Measurements from ENCODE around the gene CACNA2D4. TPM values are rescaled to one million over a fixed set of nuclear protein-coding genes. Genes with fewer than 3 reads are reported as not detected.
A peak's percentile ranks its signal among the peaks of the same experiment; 100 is the strongest.

Gene CACNA2D4
- total RNA-seq, 4 donors from 2014 or later: 10.1 to 16.2 (median 11.4) TPM

- WGBS, 2 donors: 86 to 88% methylated on average over 6 of the region's 6 CpGs
- TF ChIP-seq CTCF (IDR thresholded peaks at IDR 0.05) (no peak), POLR2A (IDR thresholded peaks at IDR 0.05) (no peak), EP300 (IDR thresholded peaks at IDR 0.05) (no peak)
- peak overlapping the region in 1 of 4 donors; percentile 94 for H3K27ac ChIP-seq
- H3K4me1 ChIP-seq: peaks cover 0 to 38% (median 12%) of the 10 kb centered on the region in 4 donors
- H3K4me3 ChIP-seq: no peak overlapping the region
- no peaks in the 10 kb centered on the region for H3K36me3 ChIP-seq
- DNase-seq (ENCODE audit: low spot score in 2 of 2): no peak
- no peaks in the 10 kb centered on the region for H3K27me3 ChIP-seq
- no peaks in the 10 kb centered on the region for H3K9me3 ChIP-seq
These were observed 119.8 kb downstream of the CACNA2D4 start for GRCh38 chr12:1798641-1799020.

GRCh38 chr12:1797991-1798640, 120.3 kb downstream of the CACNA2D4 start:
- WGBS, 2 donors: 86 to 89% methylated on average over 12 to 17 of the region's 22 CpGs
- Histone ChIP-seq H3K27ac (peak overlapping the region; percentile 82 to 98 (median 94)), H3K27me3 (no peaks in the 10 kb centered on the region), H3K36me3 (no peaks in the 10 kb centered on the region), H3K4me1 (peaks cover 0 to 43% (median 12%) of the 10 kb centered on the region in 4 donors), H3K4me3 (peak overlapping the region in 1 of 4 donors; percentile 80), H3K9me3 (no peaks in the 10 kb centered on the region)
- no peak for TF ChIP-seq EP300 (IDR thresholded peaks at IDR 0.05)
- no peak for TF ChIP-seq CTCF (IDR thresholded peaks at IDR 0.05)
- no peak for TF ChIP-seq POLR2A (IDR thresholded peaks at IDR 0.05)
- no peak for DNase-seq (ENCODE audit: low spot score in 2 of 2)

GRCh38 chr12:1797011-1797901, 121.2 kb downstream of the CACNA2D4 start:
- TF ChIP-seq EP300 (IDR thresholded peaks at IDR 0.05): peak in 1 of 2 donors; percentile 89
- peak in 1 of 2 donors; percentile 81 for TF ChIP-seq POLR2A (IDR thresholded peaks at IDR 0.05)
- peak in 2 of 5 experiments; percentile 9 to 55 for TF ChIP-seq CTCF (IDR thresholded peaks at IDR 0.05)
- WGBS, 2 donors: 6 to 12% methylated on average over 28 to 48 of the region's 71 CpGs
- peak overlapping the region; percentile 82 to 98 (median 94) for H3K27ac ChIP-seq
- H3K4me1 ChIP-seq: peaks cover 0 to 52% (median 12%) of the 10 kb centered on the region in 4 donors
- H3K36me3 ChIP-seq: no peaks in the 10 kb centered on the region
- peak; percentile 51 to 54 for DNase-seq (ENCODE audit: low spot score in 2 of 2)
- peak overlapping the region; percentile 65 to 88 (median 79) for H3K4me3 ChIP-seq
- no peaks in the 10 kb centered on the region for H3K27me3 ChIP-seq
- no peaks in the 10 kb centered on the region for H3K9me3 ChIP-seq

- DNase-seq (ENCODE audit: low spot score in 2 of 2): no peak
- H3K27ac ChIP-seq: peak overlapping the region; percentile 82 to 98 (median 94)
- peak overlapping the region; percentile 65 to 88 (median 79) for H3K4me3 ChIP-seq
- no peak for TF ChIP-seq EP300 (IDR thresholded peaks at IDR 0.05)
- WGBS, 2 donors: 1 to 6% methylated on average over 14 to 17 of the region's 43 CpGs
- no peaks in the 10 kb centered on the region for H3K36me3 ChIP-seq
- no peaks in the 10 kb centered on the region for H3K9me3 ChIP-seq
- peaks cover 0 to 58% (median 12%) of the 10 kb centered on the region in 4 donors for H3K4me1 ChIP-seq
- no peaks in the 10 kb centered on the region for H3K27me3 ChIP-seq
These were observed 121.9 kb downstream of the CACNA2D4 start for GRCh38 chr12:1796515-1797010.

- DNase-seq (ENCODE audit: low spot score in 2 of 2): peak; percentile 86 to 89
- Histone ChIP-seq H3K36me3 (no peaks in the 10 kb centered on the region), H3K4me3 (peak overlapping the region; percentile 65 to 88 (median 79)), H3K4me1 (peaks cover 0 to 64% (median 13%) of the 10 kb centered on the region in 4 donors), H3K27me3 (no peaks in the 10 kb centered on the region), H3K27ac (peak overlapping the region; percentile 82 to 98 (median 94)), H3K9me3 (no peaks in the 10 kb centered on the region)
- TF ChIP-seq CTCF (IDR thresholded peaks at IDR 0.05) (peak; percentile 96 to 100 (median 99)), EP300 (IDR thresholded peaks at IDR 0.05) (peak in 1 of 2 donors; percentile 97), POLR2A (IDR thresholded peaks at IDR 0.05) (peak; percentile 86 to 92)
- 2 to 5% methylated on average over 22 to 33 of the region's 45 CpGs for WGBS, 2 donors
These were observed 122.5 kb downstream of the CACNA2D4 start for GRCh38 chr12:1795785-1796514.
